ENCODE measurements around the gene RBL1. TPM values are rescaled to one million over a fixed set of nuclear protein-coding genes. Genes with fewer than 3 reads are reported as not detected.
A peak's percentile ranks its signal among the peaks of the same experiment; 100 is the strongest.

The RBL1 gene
- total and polyA plus RNA-seq, 12 donors: 0.97 to 6.5 (median 3.8) TPM

DNA sequence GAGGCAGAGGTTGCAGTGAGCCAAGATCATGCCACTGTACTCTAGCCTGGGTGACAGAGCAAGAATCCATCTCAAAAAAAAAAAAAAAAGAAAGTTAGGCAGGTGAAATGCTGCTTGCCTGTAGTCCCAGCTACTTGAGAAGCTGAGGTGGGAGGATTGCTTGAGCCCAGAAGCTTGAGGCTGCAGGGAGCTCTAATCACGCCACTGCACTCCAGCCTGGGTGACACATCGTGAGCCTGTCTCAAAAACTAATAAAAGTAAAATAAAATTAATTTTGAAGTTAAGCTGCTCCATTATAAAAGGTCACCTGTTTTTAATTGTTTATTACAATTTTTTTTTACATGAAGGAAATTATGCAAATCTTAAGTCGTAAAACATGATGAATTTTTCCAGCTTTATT is 121.1 kb downstream of the RBL1 start:
- WGBS, 2 donors: 90 to 97% methylated on average over 3 of the region's 3 CpGs
- intact Hi-C loops (cut with DNase I): no loop called here
- Histone ChIP-seq H3K27ac (peak overlapping the region in 1 of 10 donors; percentile 58), H3K4me1 (peaks cover 0 to 8% (median 0%) of the 10 kb centered on the region in 9 donors), H3K4me3 (no peak overlapping the region), H3K9me3 (no peaks in the 10 kb centered on the region), H3K27me3 (no peaks in the 10 kb centered on the region), H3K36me3 (no peaks in the 10 kb centered on the region)
- TF ChIP-seq, protein P1, sequence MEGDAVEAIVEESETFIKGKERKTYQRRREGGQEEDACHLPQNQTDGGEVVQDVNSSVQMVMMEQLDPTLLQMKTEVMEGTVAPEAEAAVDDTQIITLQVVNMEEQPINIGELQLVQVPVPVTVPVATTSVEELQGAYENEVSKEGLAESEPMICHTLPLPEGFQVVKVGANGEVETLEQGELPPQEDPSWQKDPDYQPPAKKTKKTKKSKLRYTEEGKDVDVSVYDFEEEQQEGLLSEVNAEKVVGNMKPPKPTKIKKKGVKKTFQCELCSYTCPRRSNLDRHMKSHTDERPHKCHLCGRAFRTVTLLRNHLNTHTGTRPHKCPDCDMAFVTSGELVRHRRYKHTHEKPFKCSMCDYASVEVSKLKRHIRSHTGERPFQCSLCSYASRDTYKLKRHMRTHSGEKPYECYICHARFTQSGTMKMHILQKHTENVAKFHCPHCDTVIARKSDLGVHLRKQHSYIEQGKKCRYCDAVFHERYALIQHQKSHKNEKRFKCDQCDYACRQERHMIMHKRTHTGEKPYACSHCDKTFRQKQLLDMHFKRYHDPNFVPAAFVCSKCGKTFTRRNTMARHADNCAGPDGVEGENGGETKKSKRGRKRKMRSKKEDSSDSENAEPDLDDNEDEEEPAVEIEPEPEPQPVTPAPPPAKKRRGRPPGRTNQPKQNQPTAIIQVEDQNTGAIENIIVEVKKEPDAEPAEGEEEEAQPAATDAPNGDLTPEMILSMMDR (IDR thresholded peaks at IDR 0.05): no peak
- ATAC-seq: no peak
- DNase-seq: no peak

GRCh38 chr20:36971103-36971502 is 124.7 kb downstream of the RBL1 start:
- H3K4me1 ChIP-seq: peaks cover 0 to 29% (median 0%) of the 10 kb centered on the region in 9 donors
- H3K36me3 ChIP-seq: no peaks in the 10 kb centered on the region
- TF ChIP-seq, protein P1 (IDR thresholded peaks at IDR 0.05): no peak
- DNase-seq (no peak), ATAC-seq (no peak)
- no peaks in the 10 kb centered on the region for H3K27me3 ChIP-seq
- no peak overlapping the region for H3K4me3 ChIP-seq
- 77% methylated on average over 1 of the region's 1 CpG for WGBS, 2 donors
- no peak overlapping the region for H3K27ac ChIP-seq
- intact Hi-C loops (cut with DNase I): no loop called here
- no peaks in the 10 kb centered on the region for H3K9me3 ChIP-seq

GRCh38 chr20:36969478-36970186 is 126.2 kb downstream of the RBL1 start:
- peaks cover 0 to 29% (median 0%) of the 10 kb centered on the region in 9 donors for H3K4me1 ChIP-seq
- no peak overlapping the region for H3K4me3 ChIP-seq
- no peaks in the 10 kb centered on the region for H3K9me3 ChIP-seq
- peak overlapping the region in 2 of 10 donors; percentile 14 to 84 for H3K27ac ChIP-seq
- WGBS, 2 donors: 70 to 76% methylated on average over 10 of the region's 10 CpGs
- no peaks in the 10 kb centered on the region for H3K27me3 ChIP-seq
- intact Hi-C loops (cut with DNase I): no loop called here
- no peaks in the 10 kb centered on the region for H3K36me3 ChIP-seq
- no peak for DNase-seq
- peak in 6 of 8 donors; percentile 24 to 57 (median 37) for ATAC-seq
- TF ChIP-seq, protein P1 (IDR thresholded peaks at IDR 0.05): no peak

- H3K9me3 ChIP-seq: no peaks in the 10 kb centered on the region
- no peaks in the 10 kb centered on the region for H3K27me3 ChIP-seq
- H3K4me1 ChIP-seq: peaks cover 0 to 29% (median 0%) of the 10 kb centered on the region in 9 donors
- no peaks in the 10 kb centered on the region for H3K36me3 ChIP-seq
- DNase-seq: no peak
- TF ChIP-seq, protein P1 (IDR thresholded peaks at IDR 0.05): no peak
- intact Hi-C loops (cut with DNase I): no loop called here
- H3K4me3 ChIP-seq: no peak overlapping the region
- ATAC-seq: peak in 6 of 8 donors; percentile 12 to 42 (median 35)
- peak overlapping the region in 2 of 10 donors; percentile 14 to 84 for H3K27ac ChIP-seq
- WGBS, 2 donors: 84 to 88% methylated on average over 4 of the region's 4 CpGs
Observed at GRCh38 chr20:36969051-36969450, 126.7 kb downstream of the RBL1 start.

Data from heart right ventricle (tissue), 16 donors.